OCI-LY3 (cell line): Measurements from ENCODE around the gene ITSN1.

Experiments used
- CTCF ChIP-seq: fragments of 200-600, 300-600 bp; sonication (generic); IDR thresholded peaks from 2 replicates; pipeline ENCODE4 v1.5.1; 2014; ENCODE audit warnings: antibody characterized with exemption, low read length, low read depth
- EZH2phosphoT487 ChIP-seq: fragments of 200-600 bp; shearing (Covaris generic); IDR thresholded peaks from 2 replicates; pipeline ENCODE4 v1.6.1; 2018; ENCODE audit warnings: antibody characterized with exemption, mixed run types, low read depth

- TF ChIP-seq CTCF: no peak
- no peak for TF ChIP-seq EZH2phosphoT487
These were observed 266.5 kb downstream of the ITSN1 start for GRCh38 chr21:33908760-33909159.
